Measurements from ENCODE around the gene SPPL2B.

The SPPL2B gene

GRCh38 chr19:2330632-2331284 is 2.3 kb downstream of the SPPL2B start:
- no peak for TF ChIP-seq TCF12 (IDR thresholded peaks at IDR 0.05; ENCODE audit: low read depth)
- TF ChIP-seq CEBPB (IDR thresholded peaks at IDR 0.05): peak; percentile 73

GRCh38 chr19:2331601-2332246 is 3.2 kb downstream of the SPPL2B start:
- TF ChIP-seq TCF12 (IDR thresholded peaks at IDR 0.05; ENCODE audit: low read depth) (no peak), EP300 (IDR thresholded peaks at IDR 0.05; ENCODE audit: borderline replicate concordance) (no peak), CEBPB (IDR thresholded peaks at IDR 0.05) (no peak), EGR1 (IDR thresholded peaks at IDR 0.05) (no peak), ZBTB7A (IDR thresholded peaks at IDR 0.05; ENCODE audit: low read depth) (no peak)

DNA sequence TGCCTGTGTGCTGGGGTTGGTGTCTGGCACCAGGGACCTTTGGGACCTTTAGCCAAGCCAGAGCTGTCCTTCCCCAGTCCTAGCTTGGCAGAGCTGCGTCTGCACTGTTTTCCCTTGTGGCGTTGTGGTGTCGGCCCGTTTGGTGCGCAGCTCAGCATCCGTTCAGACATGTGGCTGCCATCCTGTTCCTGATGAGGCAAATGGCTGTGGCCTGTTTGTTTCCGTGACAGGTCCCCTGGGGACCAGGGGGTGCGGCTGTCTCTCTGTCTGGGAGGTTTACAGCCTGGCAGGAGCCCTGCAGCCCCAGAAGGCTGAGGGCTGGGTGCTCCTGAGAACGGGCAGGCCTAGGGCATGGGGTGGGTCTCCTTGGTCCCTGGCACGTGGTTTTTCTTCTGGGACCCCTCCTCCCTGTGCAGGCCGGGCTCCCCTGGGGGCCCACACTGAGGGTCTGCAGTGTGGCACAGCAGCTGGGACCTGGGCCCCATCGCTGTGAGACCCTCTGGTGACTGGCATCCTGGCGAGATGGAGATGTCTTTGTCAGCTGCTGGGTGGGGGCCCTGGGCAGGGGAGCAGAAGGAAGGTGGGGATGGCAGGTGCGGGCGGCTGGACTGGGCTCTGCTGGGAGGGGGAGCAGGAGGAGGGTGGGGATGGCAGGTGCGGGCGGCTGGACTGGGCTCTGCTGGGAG is 4.0 kb downstream of the SPPL2B start:
- TF ChIP-seq FOXM1 (IDR thresholded peaks at IDR 0.05; ENCODE audit: borderline replicate concordance, low read depth): no peak
- no peak for TF ChIP-seq ZBTB7A (IDR thresholded peaks at IDR 0.05; ENCODE audit: low read depth)

- TF ChIP-seq EP300 (IDR thresholded peaks at IDR 0.05; ENCODE audit: borderline replicate concordance) (no peak), CREB1 (IDR thresholded peaks at IDR 0.05; ENCODE audit: low read depth) (no peak), CEBPB (IDR thresholded peaks at IDR 0.05) (no peak), ZBTB7A (IDR thresholded peaks at IDR 0.05; ENCODE audit: low read depth) (no peak), REST (IDR thresholded peaks at IDR 0.05; ENCODE audit: low read depth) (no peak), YY1 (IDR thresholded peaks at IDR 0.05; ENCODE audit: low read depth) (no peak), FOXM1 (IDR thresholded peaks at IDR 0.05; ENCODE audit: borderline replicate concordance, low read depth) (no peak), NFIC (IDR thresholded peaks at IDR 0.05) (no peak)
These were observed 4.7 kb downstream of the SPPL2B start for GRCh38 chr19:2333027-2333806.

GRCh38 chr19:2333807-2334211 is 5.3 kb downstream of the SPPL2B start:
- TF ChIP-seq YY1 (IDR thresholded peaks at IDR 0.05; ENCODE audit: low read depth) (no peak), EP300 (IDR thresholded peaks at IDR 0.05; ENCODE audit: borderline replicate concordance) (no peak), REST (IDR thresholded peaks at IDR 0.05; ENCODE audit: low read depth) (no peak), RAD21 (IDR thresholded peaks at IDR 0.05; ENCODE audit: low read depth) (no peak), TCF12 (IDR thresholded peaks at IDR 0.05; ENCODE audit: low read depth) (no peak), ZBTB7A (IDR thresholded peaks at IDR 0.05; ENCODE audit: low read depth) (no peak), TEAD4 (IDR thresholded peaks at IDR 0.05) (no peak), MAX (IDR thresholded peaks at IDR 0.05) (no peak), EGR1 (IDR thresholded peaks at IDR 0.05) (no peak), TAF1 (IDR thresholded peaks at IDR 0.05; ENCODE audit: low read depth) (no peak), CREB1 (IDR thresholded peaks at IDR 0.05; ENCODE audit: low read depth) (no peak), FOXM1 (IDR thresholded peaks at IDR 0.05; ENCODE audit: borderline replicate concordance, low read depth) (no peak), CEBPB (IDR thresholded peaks at IDR 0.05) (no peak), NFIC (IDR thresholded peaks at IDR 0.05) (no peak)
- TF ChIP-seq, protein P1, sequence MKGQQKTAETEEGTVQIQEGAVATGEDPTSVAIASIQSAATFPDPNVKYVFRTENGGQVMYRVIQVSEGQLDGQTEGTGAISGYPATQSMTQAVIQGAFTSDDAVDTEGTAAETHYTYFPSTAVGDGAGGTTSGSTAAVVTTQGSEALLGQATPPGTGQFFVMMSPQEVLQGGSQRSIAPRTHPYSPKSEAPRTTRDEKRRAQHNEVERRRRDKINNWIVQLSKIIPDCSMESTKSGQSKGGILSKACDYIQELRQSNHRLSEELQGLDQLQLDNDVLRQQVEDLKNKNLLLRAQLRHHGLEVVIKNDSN (IDR thresholded peaks at IDR 0.05): no peak

GRCh38 chr19:2334426-2334825 is 5.9 kb downstream of the SPPL2B start:
- TF ChIP-seq RAD21 (IDR thresholded peaks at IDR 0.05; ENCODE audit: low read depth) (no peak), FOXM1 (IDR thresholded peaks at IDR 0.05; ENCODE audit: borderline replicate concordance, low read depth) (no peak), ZBTB7A (IDR thresholded peaks at IDR 0.05; ENCODE audit: low read depth) (no peak)
